Hepatocyte (in vitro differentiated cells): ENCODE data around the gene RGS10. TPM values are rescaled to one million over a fixed set of nuclear protein-coding genes. Genes with fewer than 3 reads are reported as not detected.

ENCODE experiments used
- DNase-seq: peaks from one replicate; pipeline ENCODE4 v3.0.0-alpha.2; 2016; ENCODE audit warnings: low spot score
- H2AFZ ChIP-seq: fragments of 200-600 bp; sonication (generic); 2 replicates; pipeline ENCODE4 v1.6.0; 2016; ENCODE audit warnings: antibody characterized with exemption, mild to moderate bottlenecking
- H3K27ac ChIP-seq: fragments of 200-600 bp; sonication (generic); 2 replicates; pipeline ENCODE4 v1.5.1; 2016; ENCODE audit warnings: mild to moderate bottlenecking
- H3K27me3 ChIP-seq: fragments of 200-600 bp; sonication (generic); 2 replicates; pipeline ENCODE4 v1.6.1; 2016
- H3K36me3 ChIP-seq: fragments of 200-600 bp; sonication (generic); replicated peaks from 2 replicates; pipeline ENCODE4 v1.5.1; 2016; ENCODE audit warnings: low read depth; ENCODE audit not compliant: insufficient read depth
- H3K4me1 ChIP-seq: fragments of 200-600 bp; sonication (generic); 2 replicates; pipeline ENCODE4 v1.5.1; 2016; ENCODE audit warnings: mild to moderate bottlenecking, moderate library complexity; ENCODE audit not compliant: insufficient read depth
- H3K4me2 ChIP-seq: fragments of 200-600 bp; sonication (generic); 2 replicates; pipeline ENCODE4 v1.6.0; 2016
- H3K4me3 ChIP-seq: fragments of 200-600 bp; sonication (generic); 2 replicates; pipeline ENCODE4 v1.5.1; 2016; ENCODE audit warnings: mild to moderate bottlenecking
- H3K79me2 ChIP-seq: fragments of 200-600 bp; sonication (generic); 2 replicates; pipeline ENCODE4 v1.6.0; 2017; ENCODE audit warnings: mild to moderate bottlenecking
- H3K9me2 ChIP-seq: fragments of 200-600 bp; sonication (generic); replicated peaks from 2 replicates; pipeline ENCODE4 v1.6.0; 2017; ENCODE audit warnings: mild to moderate bottlenecking; ENCODE audit not compliant: insufficient read depth
- H3K9me3 ChIP-seq: fragments of 200-600 bp; sonication (generic); 2 replicates; pipeline ENCODE4 v1.5.1; 2016; ENCODE audit warnings: low read depth, mild to moderate bottlenecking
- H4K20me1 ChIP-seq: fragments of 200-600 bp; sonication (generic); 2 replicates; pipeline ENCODE4 v1.6.0; 2016; ENCODE audit warnings: mild to moderate bottlenecking; ENCODE audit not compliant: insufficient read depth, poor library complexity, severe bottlenecking
- EZH2 ChIP-seq: fragments of 200-600 bp; sonication (generic); IDR thresholded peaks from 2 replicates; pipeline ENCODE4 v1.6.1; 2016; ENCODE audit warnings: antibody characterized with exemption, mild to moderate bottlenecking, borderline replicate concordance
- EZH2phosphoT487 ChIP-seq: fragments of 200-600 bp; sonication (generic); IDR thresholded peaks from one replicate; pipeline ENCODE4 v1.6.1; 2018; ENCODE audit warnings: antibody characterized with exemption, mild to moderate bottlenecking, low read depth, moderate library complexity; ENCODE audit not compliant: unreplicated experiment, severe bottlenecking
- WGBS: methylation state at CpG from one replicate; pipeline ENCODE4 v1.1.6; 2016; ENCODE audit warnings: low lambda C conversion rate; ENCODE audit errors: missing lambda C conversion rate; 5-methylcytosine and 5-hydroxymethylcytosine counted together
- polyA plus RNA-seq: library from polyadenylated mRNA; unstranded; fragments of >200 nt; fragmentation: Nextera tagmentation; extraction: Ambion mirVana; gene quantifications from 2 replicates; pipeline ENCODE4 v1.2.1, GENCODE V29; 2016
- total RNA-seq: library from RNA; depleted of rRNA; stranded (reverse); fragments of >200 nt; gene quantifications from 2 replicates; pipeline ENCODE4 v1.2.3, GENCODE V29; 2014
- TF ChIP-seq, protein P1 (sequence below): fragments of 200-600 bp; sonication (generic); IDR thresholded peaks from 2 replicates; pipeline ENCODE4 v1.5.1; 2016; ENCODE audit warnings: antibody characterized with exemption, mild to moderate bottlenecking; ENCODE audit not compliant: poor library complexity

The RGS10 gene
- total and polyA plus RNA-seq, 2 experiments from 2014 or later = 5.4 to 8.4 TPM

DNA sequence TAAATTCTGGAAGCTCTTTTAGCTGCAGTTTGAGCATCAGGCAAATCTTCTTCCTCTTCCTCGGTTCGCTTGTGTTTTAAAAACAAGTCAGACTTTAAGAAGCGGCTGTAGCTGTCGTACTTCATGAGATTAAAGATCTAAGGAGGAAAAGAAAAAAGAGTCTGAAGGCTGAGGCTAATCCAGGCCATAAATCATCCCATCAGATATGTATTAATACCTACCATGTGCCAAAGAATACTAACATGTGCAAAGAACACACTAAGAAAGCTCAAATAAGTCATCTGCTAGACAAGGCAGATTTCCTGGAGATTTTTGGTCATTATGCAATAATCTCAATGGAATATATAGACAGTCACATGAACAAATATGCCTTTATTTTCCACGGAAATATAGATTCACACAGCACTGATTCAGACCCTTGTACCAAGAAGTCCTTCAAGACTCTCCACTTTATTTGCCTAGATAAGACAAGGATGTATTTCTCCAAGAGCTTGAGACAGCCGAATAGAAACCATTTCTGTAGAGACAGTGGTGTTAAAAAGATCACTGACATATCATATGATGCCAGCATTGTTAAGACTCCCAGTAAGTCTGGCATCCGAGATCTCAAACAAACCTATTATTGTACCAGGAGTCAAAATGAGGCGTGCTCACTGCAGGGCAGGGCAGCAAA, 42.3 kb downstream of the RGS10 start:
- H3K79me2 ChIP-seq = no peaks in the 10 kb centered on the region
- WGBS = 48% methylated on average over 8 of the region's 8 CpGs
- no peaks in the 10 kb centered on the region for H4K20me1 ChIP-seq
- H3K4me2 ChIP-seq = no peak overlapping the region
- H3K27me3 ChIP-seq = no peaks in the 10 kb centered on the region
- no peak for TF ChIP-seq EZH2phosphoT487
- TF ChIP-seq EZH2 = no peak
- TF ChIP-seq, protein P1, sequence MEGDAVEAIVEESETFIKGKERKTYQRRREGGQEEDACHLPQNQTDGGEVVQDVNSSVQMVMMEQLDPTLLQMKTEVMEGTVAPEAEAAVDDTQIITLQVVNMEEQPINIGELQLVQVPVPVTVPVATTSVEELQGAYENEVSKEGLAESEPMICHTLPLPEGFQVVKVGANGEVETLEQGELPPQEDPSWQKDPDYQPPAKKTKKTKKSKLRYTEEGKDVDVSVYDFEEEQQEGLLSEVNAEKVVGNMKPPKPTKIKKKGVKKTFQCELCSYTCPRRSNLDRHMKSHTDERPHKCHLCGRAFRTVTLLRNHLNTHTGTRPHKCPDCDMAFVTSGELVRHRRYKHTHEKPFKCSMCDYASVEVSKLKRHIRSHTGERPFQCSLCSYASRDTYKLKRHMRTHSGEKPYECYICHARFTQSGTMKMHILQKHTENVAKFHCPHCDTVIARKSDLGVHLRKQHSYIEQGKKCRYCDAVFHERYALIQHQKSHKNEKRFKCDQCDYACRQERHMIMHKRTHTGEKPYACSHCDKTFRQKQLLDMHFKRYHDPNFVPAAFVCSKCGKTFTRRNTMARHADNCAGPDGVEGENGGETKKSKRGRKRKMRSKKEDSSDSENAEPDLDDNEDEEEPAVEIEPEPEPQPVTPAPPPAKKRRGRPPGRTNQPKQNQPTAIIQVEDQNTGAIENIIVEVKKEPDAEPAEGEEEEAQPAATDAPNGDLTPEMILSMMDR = no peak
- DNase-seq = no peak
- H3K4me1 ChIP-seq = peaks cover 5% of the 10 kb centered on the region
- H3K36me3 ChIP-seq = no peaks in the 10 kb centered on the region
- H3K27ac ChIP-seq = no peak overlapping the region
- H3K4me3 ChIP-seq = no peak overlapping the region
- H3K9me2 ChIP-seq = no peaks in the 10 kb centered on the region
- H3K9me3 ChIP-seq = no peaks in the 10 kb centered on the region
- H2AFZ ChIP-seq = no peak overlapping the region

- no peaks in the 10 kb centered on the region for H3K36me3 ChIP-seq
- H4K20me1 ChIP-seq = no peaks in the 10 kb centered on the region
- no peak overlapping the region for H3K4me3 ChIP-seq
- no peak for DNase-seq
- no peaks in the 10 kb centered on the region for H3K79me2 ChIP-seq
- H2AFZ ChIP-seq = no peak overlapping the region
- H3K4me2 ChIP-seq = no peak overlapping the region
- H3K27ac ChIP-seq = no peak overlapping the region
- H3K27me3 ChIP-seq = no peaks in the 10 kb centered on the region
- H3K9me3 ChIP-seq = no peaks in the 10 kb centered on the region
- whole genome bisulfite sequencing = 50% methylated on average over 5 of the region's 5 CpGs
- peaks cover 11% of the 10 kb centered on the region for H3K4me1 ChIP-seq
- TF ChIP-seq EZH2phosphoT487 (no peak), EZH2 (no peak)
- TF ChIP-seq, protein P1 = no peak
- no peaks in the 10 kb centered on the region for H3K9me2 ChIP-seq
Measured at GRCh38 chr10:119499677-119500002, 42.9 kb downstream of the RGS10 start.

GRCh38 chr10:119498889-119499676, 43.4 kb downstream of the RGS10 start:
- Histone ChIP-seq H3K79me2 (no peaks in the 10 kb centered on the region), H3K36me3 (no peaks in the 10 kb centered on the region), H3K4me2 (no peak overlapping the region), H3K9me3 (no peaks in the 10 kb centered on the region), H3K4me3 (no peak overlapping the region), H3K4me1 (peaks cover 11% of the 10 kb centered on the region), H3K9me2 (no peaks in the 10 kb centered on the region), H2AFZ (no peak overlapping the region), H4K20me1 (no peaks in the 10 kb centered on the region), H3K27me3 (no peaks in the 10 kb centered on the region), H3K27ac (no peak overlapping the region)
- TF ChIP-seq EZH2phosphoT487 (no peak), EZH2 (no peak)
- TF ChIP-seq, protein P1 = no peak
- no peak for DNase-seq
- 72% methylated on average over 11 of the region's 11 CpGs for WGBS
